RWPE1 (cell line): ENCODE results near the gene AFG1L.

ENCODE experiments used
- CTCF ChIA-PET: fragments of 350-600 bp; sonication (Branson Sonifier 250); formaldehyde crosslinking; extraction: SDS; loops from one replicate; lab custom pipeline; 2021; lab: Yijun Ruan, JAX
- POLR2A ChIA-PET: fragments of 400-600 bp; formaldehyde crosslinking; extraction: SDS; loops from one replicate; lab custom pipeline; 2020; ENCODE audit warnings: antibody characterized with exemption; ENCODE audit not compliant: low non-redundant PET; lab: Yijun Ruan, JAX
- DNase-seq: peaks from one replicate; pipeline ENCODE4 v3.0.0; 2012; ENCODE audit warnings: low spot score
- H3K27ac ChIP-seq: fragments of 450-650 bp; 2 replicates; pipeline ENCODE4 v1.5.1; 2017
- TF ChIP-seq, protein P1 (sequence below): fragments of 450-650 bp; conservative IDR thresholded peaks from 2 replicates; pipeline ENCODE4 v1.5.1; 2017; ENCODE audit warnings: low read depth, mild to moderate bottlenecking

The AFG1L gene

GRCh38 chr6:108574457-108575141 lies 279.7 kb downstream of the AFG1L start:
- DNase-seq, result no peak
- no peak overlapping the region for H3K27ac ChIP-seq
- ChIA-PET POLR2A (no interaction called here), CTCF (no interaction called here)
- TF ChIP-seq, protein P1, sequence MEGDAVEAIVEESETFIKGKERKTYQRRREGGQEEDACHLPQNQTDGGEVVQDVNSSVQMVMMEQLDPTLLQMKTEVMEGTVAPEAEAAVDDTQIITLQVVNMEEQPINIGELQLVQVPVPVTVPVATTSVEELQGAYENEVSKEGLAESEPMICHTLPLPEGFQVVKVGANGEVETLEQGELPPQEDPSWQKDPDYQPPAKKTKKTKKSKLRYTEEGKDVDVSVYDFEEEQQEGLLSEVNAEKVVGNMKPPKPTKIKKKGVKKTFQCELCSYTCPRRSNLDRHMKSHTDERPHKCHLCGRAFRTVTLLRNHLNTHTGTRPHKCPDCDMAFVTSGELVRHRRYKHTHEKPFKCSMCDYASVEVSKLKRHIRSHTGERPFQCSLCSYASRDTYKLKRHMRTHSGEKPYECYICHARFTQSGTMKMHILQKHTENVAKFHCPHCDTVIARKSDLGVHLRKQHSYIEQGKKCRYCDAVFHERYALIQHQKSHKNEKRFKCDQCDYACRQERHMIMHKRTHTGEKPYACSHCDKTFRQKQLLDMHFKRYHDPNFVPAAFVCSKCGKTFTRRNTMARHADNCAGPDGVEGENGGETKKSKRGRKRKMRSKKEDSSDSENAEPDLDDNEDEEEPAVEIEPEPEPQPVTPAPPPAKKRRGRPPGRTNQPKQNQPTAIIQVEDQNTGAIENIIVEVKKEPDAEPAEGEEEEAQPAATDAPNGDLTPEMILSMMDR, result no peak
